ENCODE data around the gene HPCAL1.

HPCAL1 gene

GRCh38 chr2:10350761-10351160, 48.1 kb downstream of the HPCAL1 start:
- no peak overlapping the region for H3K4me3 ChIP-seq (ENCODE audit: low read depth, low read length)
- H3K4me1 ChIP-seq (ENCODE audit: control insufficient read depth, insufficient read depth, low read length): peaks cover 16% of the 10 kb centered on the region
- no peak overlapping the region for H3K9ac ChIP-seq (ENCODE audit: low read length)
- H3K36me3 ChIP-seq (ENCODE audit: control insufficient read depth, insufficient read depth, low read length): no peaks in the 10 kb centered on the region
- no peaks in the 10 kb centered on the region for H3K27me3 ChIP-seq (ENCODE audit: control insufficient read depth, insufficient read depth, low read length)
- no peak overlapping the region for H3K27ac ChIP-seq (ENCODE audit: low read depth, low read length)
- H3K9me3 ChIP-seq (ENCODE audit: control insufficient read depth, insufficient read depth, low read depth, low read length): no peaks in the 10 kb centered on the region

DNA sequence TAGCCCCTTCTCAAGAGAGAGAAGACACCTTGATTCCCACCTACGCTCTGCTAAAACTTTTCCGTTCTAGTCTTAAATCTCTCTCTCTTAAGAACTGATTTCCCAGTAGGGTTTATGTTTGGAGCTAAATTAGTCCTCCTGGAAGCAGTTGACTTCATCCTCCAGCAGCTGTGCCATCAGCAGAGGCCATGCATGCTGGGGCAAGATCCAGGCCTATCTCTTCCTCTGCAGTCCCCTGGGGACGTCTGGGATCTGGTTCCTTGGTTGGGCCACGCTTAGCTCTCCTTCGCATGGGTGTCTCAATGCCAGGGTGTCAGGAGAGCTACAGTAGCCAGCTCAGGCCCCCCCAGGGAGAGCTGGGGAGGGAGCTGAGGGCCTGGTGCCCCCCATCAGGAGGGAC, 49.7 kb downstream of the HPCAL1 start:
- Histone ChIP-seq H3K9ac (ENCODE audit: low read length) (no peak overlapping the region), H3K27ac (ENCODE audit: low read depth, low read length) (no peak overlapping the region), H3K4me3 (ENCODE audit: low read depth, low read length) (no peak overlapping the region), H3K9me3 (ENCODE audit: control insufficient read depth, insufficient read depth, low read depth, low read length) (no peaks in the 10 kb centered on the region), H3K4me1 (ENCODE audit: control insufficient read depth, insufficient read depth, low read length) (peaks cover 6% of the 10 kb centered on the region), H3K36me3 (ENCODE audit: control insufficient read depth, insufficient read depth, low read length) (no peaks in the 10 kb centered on the region), H3K27me3 (ENCODE audit: control insufficient read depth, insufficient read depth, low read length) (no peaks in the 10 kb centered on the region)

DNA sequence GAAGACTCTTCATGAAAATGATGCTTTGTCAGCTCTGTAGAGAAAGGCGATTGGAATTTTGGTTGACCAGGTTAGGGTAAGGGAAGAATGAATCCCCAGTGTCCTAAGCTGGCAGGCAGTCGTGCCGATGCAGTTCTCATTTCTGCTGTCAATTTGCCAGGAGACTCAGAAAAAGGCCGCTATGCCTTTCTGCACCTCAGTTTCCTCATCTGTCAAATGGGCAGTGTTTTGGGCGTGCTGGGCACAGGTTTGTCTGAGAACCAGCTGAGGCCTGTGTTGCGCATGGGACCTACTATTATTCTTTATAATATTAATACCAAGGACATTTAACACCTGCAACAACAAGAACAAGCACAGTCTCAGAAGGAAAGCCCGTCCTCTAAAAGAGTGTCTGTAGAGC, 50.3 kb downstream of the HPCAL1 start:
- Histone ChIP-seq H3K27me3 (ENCODE audit: control insufficient read depth, insufficient read depth, low read length) (no peaks in the 10 kb centered on the region), H3K4me1 (ENCODE audit: control insufficient read depth, insufficient read depth, low read length) (no peaks in the 10 kb centered on the region), H3K4me3 (ENCODE audit: low read depth, low read length) (no peak overlapping the region), H3K36me3 (ENCODE audit: control insufficient read depth, insufficient read depth, low read length) (no peaks in the 10 kb centered on the region), H3K9me3 (ENCODE audit: control insufficient read depth, insufficient read depth, low read depth, low read length) (no peaks in the 10 kb centered on the region), H3K9ac (ENCODE audit: low read length) (no peak overlapping the region), H3K27ac (ENCODE audit: low read depth, low read length) (no peak overlapping the region)

- Histone ChIP-seq H3K4me1 (ENCODE audit: control insufficient read depth, insufficient read depth, low read length) (no peaks in the 10 kb centered on the region), H3K9ac (ENCODE audit: low read length) (no peak overlapping the region), H3K9me3 (ENCODE audit: control insufficient read depth, insufficient read depth, low read depth, low read length) (no peaks in the 10 kb centered on the region), H3K36me3 (ENCODE audit: control insufficient read depth, insufficient read depth, low read length) (no peaks in the 10 kb centered on the region), H3K4me3 (ENCODE audit: low read depth, low read length) (no peak overlapping the region), H3K27ac (ENCODE audit: low read depth, low read length) (no peak overlapping the region), H3K27me3 (ENCODE audit: control insufficient read depth, insufficient read depth, low read length) (no peaks in the 10 kb centered on the region)
Observed at GRCh38 chr2:10353931-10354330, 51.2 kb downstream of the HPCAL1 start.

GRCh38 chr2:10354399-10354798, 51.7 kb downstream of the HPCAL1 start:
- Histone ChIP-seq H3K9ac (ENCODE audit: low read length) (no peak overlapping the region), H3K27ac (ENCODE audit: low read depth, low read length) (no peak overlapping the region), H3K4me1 (ENCODE audit: control insufficient read depth, insufficient read depth, low read length) (no peaks in the 10 kb centered on the region), H3K36me3 (ENCODE audit: control insufficient read depth, insufficient read depth, low read length) (no peaks in the 10 kb centered on the region), H3K27me3 (ENCODE audit: control insufficient read depth, insufficient read depth, low read length) (no peaks in the 10 kb centered on the region), H3K4me3 (ENCODE audit: low read depth, low read length) (no peak overlapping the region), H3K9me3 (ENCODE audit: control insufficient read depth, insufficient read depth, low read depth, low read length) (no peaks in the 10 kb centered on the region)

- Histone ChIP-seq H3K36me3 (ENCODE audit: control insufficient read depth, insufficient read depth, low read length) (no peaks in the 10 kb centered on the region), H3K27me3 (ENCODE audit: control insufficient read depth, insufficient read depth, low read length) (no peaks in the 10 kb centered on the region), H3K27ac (ENCODE audit: low read depth, low read length) (no peak overlapping the region), H3K9me3 (ENCODE audit: control insufficient read depth, insufficient read depth, low read depth, low read length) (no peaks in the 10 kb centered on the region), H3K9ac (ENCODE audit: low read length) (no peak overlapping the region), H3K4me1 (ENCODE audit: control insufficient read depth, insufficient read depth, low read length) (no peaks in the 10 kb centered on the region), H3K4me3 (ENCODE audit: low read depth, low read length) (no peak overlapping the region)
Observed at GRCh38 chr2:10355471-10356438, 53.1 kb downstream of the HPCAL1 start.

- Histone ChIP-seq H3K27ac (ENCODE audit: low read depth, low read length) (no peak overlapping the region), H3K36me3 (ENCODE audit: control insufficient read depth, insufficient read depth, low read length) (no peaks in the 10 kb centered on the region), H3K4me3 (ENCODE audit: low read depth, low read length) (no peak overlapping the region)
Observed at GRCh38 chr2:10356439-10356811, 53.7 kb downstream of the HPCAL1 start.

DNA sequence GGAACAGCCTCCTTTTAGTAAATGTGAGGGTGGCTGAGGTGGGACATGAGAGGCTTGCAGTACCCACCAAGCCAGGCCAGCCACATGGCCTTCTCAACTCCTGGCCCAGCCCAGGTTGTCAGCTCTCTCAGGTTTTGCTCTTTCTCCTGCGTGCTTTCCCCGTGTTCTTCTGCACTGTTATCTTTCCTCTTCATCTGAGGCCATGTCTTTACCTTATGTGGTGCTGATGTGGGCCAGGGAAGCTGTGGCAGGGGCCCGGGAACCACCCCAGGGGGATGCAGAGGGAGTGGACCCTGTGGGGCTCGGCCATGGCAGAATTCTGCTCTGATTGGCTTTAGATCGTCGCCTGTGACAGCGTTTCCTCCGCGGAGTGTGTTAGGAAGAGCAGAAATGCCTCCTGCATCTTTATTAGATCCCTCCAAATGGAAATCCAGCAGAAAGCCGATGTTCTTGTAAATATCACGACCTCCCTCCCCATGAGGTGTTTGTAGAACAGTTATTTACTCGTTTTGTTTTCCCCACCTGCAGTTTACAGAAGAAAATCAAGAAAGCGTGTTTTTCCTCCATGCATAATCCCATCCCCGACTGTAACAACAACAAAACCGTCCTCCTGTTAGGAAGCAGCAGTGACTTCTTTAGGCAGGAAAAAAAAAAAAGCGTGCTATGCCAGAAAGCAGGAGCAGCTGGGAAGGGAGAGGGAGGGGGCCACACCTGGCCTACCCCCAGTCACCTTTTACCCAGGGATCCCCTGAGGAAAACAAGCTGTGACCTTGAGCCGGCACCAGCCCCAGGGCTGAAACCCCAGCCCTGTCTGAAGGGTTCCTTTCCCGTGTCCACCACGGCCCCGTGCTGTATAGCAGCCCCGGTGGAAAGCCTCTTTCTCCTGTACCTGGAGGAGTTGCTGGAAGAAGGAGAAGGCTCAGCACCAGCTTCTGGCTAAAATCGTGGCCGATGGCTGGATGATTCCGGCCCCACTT, 54.8 kb downstream of the HPCAL1 start:
- Histone ChIP-seq H3K36me3 (ENCODE audit: control insufficient read depth, insufficient read depth, low read length) (no peaks in the 10 kb centered on the region), H3K4me1 (ENCODE audit: control insufficient read depth, insufficient read depth, low read length) (peaks cover 2% of the 10 kb centered on the region; the same call in 1 of the 2 replicates), H3K27ac (ENCODE audit: low read depth, low read length) (no peak overlapping the region), H3K4me3 (ENCODE audit: low read depth, low read length) (no peak overlapping the region), H3K9me3 (ENCODE audit: control insufficient read depth, insufficient read depth, low read depth, low read length) (no peaks in the 10 kb centered on the region), H3K27me3 (ENCODE audit: control insufficient read depth, insufficient read depth, low read length) (no peaks in the 10 kb centered on the region), H3K9ac (ENCODE audit: low read length) (no peak overlapping the region)

More at GRCh38 chr2:10356439-10356811, 53.7 kb downstream of the HPCAL1 start:
- Histone ChIP-seq H3K9ac (ENCODE audit: low read length) (no peak overlapping the region), H3K4me1 (ENCODE audit: control insufficient read depth, insufficient read depth, low read length) (no peaks in the 10 kb centered on the region), H3K27me3 (ENCODE audit: control insufficient read depth, insufficient read depth, low read length) (no peaks in the 10 kb centered on the region), H3K9me3 (ENCODE audit: control insufficient read depth, insufficient read depth, low read depth, low read length) (no peaks in the 10 kb centered on the region)

DNA sequence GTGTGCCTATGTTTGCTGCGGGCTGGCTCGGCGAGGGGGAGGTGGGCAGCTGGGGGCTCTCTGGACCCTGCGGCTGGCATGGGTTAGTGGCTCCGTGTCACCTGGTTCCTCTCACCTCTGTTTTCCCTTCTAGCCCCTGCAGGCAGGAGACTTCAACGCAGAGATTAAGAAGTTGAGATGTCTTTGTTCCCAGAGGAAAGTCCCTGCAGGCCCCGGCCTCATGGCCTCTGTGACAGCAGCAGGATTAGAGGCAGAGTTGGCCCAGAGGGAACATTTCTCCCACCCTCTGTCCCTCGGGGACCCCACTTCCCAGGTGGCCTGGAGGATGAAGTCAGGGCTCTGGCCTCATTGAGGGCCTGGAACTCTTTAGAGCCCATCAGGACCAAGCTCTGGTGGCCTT, 56.5 kb downstream of the HPCAL1 start:
- Histone ChIP-seq H3K36me3 (ENCODE audit: control insufficient read depth, insufficient read depth, low read length) (no peaks in the 10 kb centered on the region), H3K4me1 (ENCODE audit: control insufficient read depth, insufficient read depth, low read length) (peaks cover 11% of the 10 kb centered on the region; the same call in 1 of the 2 replicates), H3K27ac (ENCODE audit: low read depth, low read length) (no peak overlapping the region), H3K9ac (ENCODE audit: low read length) (no peak overlapping the region), H3K27me3 (ENCODE audit: control insufficient read depth, insufficient read depth, low read length) (no peaks in the 10 kb centered on the region), H3K4me3 (ENCODE audit: low read depth, low read length) (no peak overlapping the region), H3K9me3 (ENCODE audit: control insufficient read depth, insufficient read depth, low read depth, low read length) (no peaks in the 10 kb centered on the region)

DNA sequence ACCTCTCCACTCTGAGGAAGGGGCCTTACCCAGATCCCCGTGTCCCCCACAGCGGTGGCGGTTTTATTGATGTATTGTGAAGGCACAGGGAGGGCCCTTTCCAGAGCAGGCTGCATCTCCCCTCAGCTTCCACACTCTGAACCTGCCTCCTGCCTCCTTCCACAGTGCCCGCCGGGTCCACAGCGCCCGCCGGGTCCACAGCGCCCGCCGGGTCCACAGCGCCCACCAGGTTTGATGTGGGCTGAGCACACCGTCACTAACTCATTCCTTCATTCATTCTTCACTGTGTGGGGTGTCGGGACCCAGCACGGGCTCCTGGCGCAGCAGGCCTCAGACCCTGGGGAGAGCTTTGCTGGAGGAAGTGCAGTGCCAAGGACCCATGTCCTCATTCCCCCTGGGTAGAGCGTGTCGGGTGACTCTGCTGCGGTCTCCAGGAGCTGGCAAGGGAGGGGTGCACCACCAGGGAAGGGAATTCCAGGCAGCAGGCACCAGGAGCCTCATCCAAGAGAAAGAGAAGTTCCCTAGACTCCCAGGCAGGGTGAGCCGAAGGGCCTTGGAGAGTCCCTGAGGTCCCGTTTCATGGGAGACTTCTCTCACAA, 57.1 kb downstream of the HPCAL1 start:
- H3K9ac ChIP-seq (ENCODE audit: low read length): no peak overlapping the region
- no peaks in the 10 kb centered on the region for H3K27me3 ChIP-seq (ENCODE audit: control insufficient read depth, insufficient read depth, low read length)
- no peak overlapping the region for H3K27ac ChIP-seq (ENCODE audit: low read depth, low read length)
- peaks cover 11% of the 10 kb centered on the region; the same call in 1 of the 2 replicates for H3K4me1 ChIP-seq (ENCODE audit: control insufficient read depth, insufficient read depth, low read length)
- no peak overlapping the region for H3K4me3 ChIP-seq (ENCODE audit: low read depth, low read length)
- H3K36me3 ChIP-seq (ENCODE audit: control insufficient read depth, insufficient read depth, low read length): no peaks in the 10 kb centered on the region
- H3K9me3 ChIP-seq (ENCODE audit: control insufficient read depth, insufficient read depth, low read depth, low read length): no peaks in the 10 kb centered on the region

Data from HUES6 (cell line).